GM19238 (cell line): ENCODE measurements around the gene MARK1.

Source experiments
- DNase-seq: peaks from one replicate; pipeline ENCODE4 v3.0.0; 2011; ENCODE audit warnings: low spot score; ENCODE audit not compliant: insufficient read length

The MARK1 gene

DNA sequence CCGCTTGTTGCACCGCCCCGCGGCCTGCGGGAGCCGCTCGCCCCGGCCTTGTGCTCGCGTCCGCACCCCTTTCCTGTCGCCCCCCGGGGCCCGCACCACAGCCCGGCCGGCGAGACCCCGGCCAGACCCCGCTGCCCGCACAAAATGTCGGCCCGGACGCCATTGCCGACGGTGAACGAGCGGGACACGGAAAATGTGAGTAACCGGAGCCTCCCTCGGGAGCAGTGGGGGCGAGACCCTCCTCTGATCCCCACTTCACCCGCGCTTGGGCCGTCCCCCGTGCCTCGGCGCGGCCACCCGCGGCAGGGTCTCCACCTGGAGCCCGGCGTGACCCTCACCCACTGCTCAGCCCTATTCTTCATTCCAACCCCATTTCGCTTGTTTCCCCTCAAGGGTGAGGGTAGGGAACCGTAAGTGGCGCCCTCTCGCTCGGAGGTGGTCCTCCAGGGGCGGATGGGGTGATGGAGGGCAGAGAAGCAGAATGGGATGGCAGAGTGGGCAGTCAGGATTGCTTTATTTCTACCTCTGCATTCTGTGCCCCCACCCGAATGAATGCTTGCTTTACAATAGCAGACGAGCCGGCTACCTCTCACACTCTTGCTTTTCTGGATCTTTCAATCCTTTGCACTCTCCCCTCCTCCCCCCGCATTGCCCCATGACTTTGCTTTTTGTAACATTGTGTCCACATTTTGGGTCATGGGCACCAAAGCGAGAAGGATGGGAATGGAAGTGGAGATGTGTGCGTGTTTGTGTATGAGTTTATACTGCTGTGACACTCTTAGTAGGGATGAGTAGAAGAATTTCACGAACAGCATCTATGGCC, 954 bp downstream of the MARK1 start:
- DNase-seq = no peak

DNA sequence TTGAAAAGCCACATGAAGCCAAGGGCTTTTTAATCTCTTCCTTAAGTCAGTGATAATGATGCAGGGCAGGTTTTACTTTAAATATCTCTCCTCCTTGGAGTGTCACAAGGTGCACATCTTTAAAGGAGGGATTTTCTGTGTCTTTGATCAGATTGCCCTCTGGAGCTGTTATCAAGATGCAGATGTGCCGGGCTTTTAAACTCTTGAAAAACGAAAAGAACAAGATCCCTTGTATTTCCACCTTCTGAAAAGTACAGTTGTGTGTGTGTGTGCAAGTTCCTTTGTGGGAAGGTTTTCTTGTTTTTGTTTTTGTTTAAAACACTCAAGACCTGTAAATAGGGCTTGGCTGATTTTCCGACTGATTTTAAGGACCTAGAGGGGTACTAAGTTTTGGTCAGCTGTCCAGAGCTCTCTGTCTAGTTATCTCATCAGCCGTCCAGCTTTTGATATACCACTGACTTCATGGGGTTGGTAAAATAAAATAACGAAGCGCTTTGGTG, 1.6 kb downstream of the MARK1 start:
- DNase-seq = no peak

GRCh38 chr1:220533504-220534109, 5.7 kb downstream of the MARK1 start:
- no peak for DNase-seq

DNA sequence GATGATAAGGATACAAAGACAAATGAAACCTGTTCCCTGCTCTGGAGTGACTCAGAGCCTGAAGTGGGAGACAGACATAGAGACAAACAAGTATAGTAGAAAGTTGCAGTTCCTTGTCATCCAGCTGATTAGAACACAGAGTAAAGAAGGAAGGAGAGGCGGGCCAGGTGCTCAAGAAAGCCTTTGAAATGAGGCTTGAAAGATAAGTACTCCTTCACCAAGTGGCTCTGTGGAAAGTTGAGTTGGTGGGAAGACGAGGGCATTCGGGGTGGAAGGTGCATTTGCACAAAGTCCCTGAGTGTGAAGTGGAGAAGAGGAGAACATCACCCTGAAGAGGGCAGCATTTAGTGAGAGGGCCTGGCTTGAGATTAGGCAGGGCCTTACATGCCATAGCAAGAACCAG, 17.0 kb downstream of the MARK1 start:
- DNase-seq = no peak

GRCh38 chr1:220550811-220551399, 23.0 kb downstream of the MARK1 start:
- DNase-seq = no peak

DNA sequence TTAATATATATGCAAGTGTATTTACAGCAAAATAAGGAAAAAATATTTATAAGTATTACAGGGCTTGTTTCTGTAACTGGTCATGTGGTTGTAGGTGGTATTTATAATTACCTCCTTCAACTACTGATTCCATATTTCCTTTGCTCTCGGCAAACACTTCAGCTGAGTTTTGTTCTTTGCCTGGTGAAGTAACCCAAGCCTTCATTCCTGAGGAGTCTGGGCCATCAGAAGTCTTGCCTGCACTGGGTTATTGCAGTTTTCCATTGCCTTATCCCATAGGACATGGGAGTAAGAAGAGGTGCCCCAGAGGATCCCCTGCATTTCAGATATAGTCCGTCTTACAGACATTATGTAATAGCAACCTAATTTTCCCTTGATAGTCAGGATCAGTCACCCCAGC, 23.8 kb downstream of the MARK1 start:
- DNase-seq = no peak

GRCh38 chr1:220552672-220553260, 24.8 kb downstream of the MARK1 start:
- DNase-seq = no peak

DNA sequence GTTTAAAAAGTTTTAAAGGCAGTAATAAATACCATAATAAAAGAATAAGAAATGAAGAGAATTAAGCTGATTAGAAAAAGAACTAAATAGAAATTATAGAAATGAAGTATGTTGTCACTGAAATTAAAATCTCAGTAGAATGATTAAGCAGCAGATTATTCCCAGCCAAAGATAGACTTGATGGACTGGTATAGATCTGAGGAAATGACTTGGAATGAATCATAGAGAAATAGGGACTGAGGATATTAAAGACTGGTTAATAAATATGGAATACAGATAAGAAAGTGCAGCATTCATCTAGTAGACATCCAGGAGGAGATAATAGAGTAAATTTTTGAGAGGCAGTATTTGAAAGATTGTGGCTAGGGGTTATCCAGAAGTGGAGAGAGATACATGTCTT, 28.7 kb downstream of the MARK1 start:
- DNase-seq = no peak

DNA sequence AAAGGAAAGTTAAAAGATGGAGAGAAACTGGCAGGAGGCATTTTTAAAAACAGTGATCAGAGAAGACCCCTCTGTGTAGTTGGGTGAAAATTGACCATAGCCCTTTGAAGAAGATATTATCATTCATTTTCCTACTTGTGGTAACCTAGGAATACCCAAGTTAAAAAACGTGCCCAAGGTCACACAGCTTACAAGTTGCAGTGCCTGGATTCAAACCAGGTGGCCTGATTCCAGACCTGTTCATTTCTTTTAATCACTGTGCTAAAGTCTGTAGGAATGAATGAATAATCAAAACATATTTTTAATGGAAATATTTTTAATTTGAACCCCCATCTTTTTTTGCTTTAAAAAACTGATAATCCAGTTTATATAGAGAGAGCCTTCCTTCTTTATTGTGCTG, 35.6 kb downstream of the MARK1 start:
- no peak for DNase-seq

GRCh38 chr1:220564216-220564615, 36.3 kb downstream of the MARK1 start:
- DNase-seq = no peak

DNA sequence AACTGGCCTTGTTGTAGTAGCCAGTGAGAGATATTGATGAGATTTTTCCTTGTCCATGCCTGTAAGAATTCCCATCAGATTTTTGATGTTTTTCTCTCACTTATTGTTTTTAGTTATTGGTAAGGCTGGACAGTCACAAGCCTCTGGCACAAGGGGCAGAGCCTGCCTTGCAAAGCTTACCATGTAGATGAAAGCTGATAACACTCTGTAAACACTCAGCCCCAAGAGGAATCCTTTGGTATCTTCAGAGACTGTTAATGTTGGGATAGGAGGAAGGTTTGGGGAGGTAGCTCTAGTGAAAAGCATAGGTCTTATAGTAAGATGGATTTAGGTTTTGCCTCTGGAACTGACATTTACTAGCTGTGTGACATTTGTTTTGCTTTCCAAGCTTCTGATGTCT, 37.7 kb downstream of the MARK1 start:
- DNase-seq = no peak

GRCh38 chr1:220566869-220567268, 38.9 kb downstream of the MARK1 start:
- DNase-seq = no peak

DNA sequence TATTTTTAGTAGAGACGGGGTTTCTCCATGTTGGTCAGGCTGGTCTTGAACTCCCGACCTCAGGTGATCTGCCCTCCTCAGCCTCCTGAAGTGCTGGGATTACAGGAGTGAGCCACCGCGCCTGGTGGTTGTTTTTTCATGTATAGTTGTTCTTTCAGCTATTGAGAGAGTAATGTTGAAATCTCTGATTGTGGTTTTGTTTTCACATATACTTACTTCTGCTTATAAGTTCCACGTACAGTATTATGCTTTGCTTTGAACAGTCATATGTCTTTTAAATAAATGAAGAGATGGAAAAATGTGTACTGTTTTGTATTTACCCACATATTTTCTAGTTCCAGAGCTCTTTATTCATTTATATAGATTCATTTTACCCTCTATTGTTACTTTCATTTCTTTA, 44.5 kb downstream of the MARK1 start:
- DNase-seq = no peak

- DNase-seq = no peak
Measured at GRCh38 chr1:220573836-220574235, 45.9 kb downstream of the MARK1 start.

DNA sequence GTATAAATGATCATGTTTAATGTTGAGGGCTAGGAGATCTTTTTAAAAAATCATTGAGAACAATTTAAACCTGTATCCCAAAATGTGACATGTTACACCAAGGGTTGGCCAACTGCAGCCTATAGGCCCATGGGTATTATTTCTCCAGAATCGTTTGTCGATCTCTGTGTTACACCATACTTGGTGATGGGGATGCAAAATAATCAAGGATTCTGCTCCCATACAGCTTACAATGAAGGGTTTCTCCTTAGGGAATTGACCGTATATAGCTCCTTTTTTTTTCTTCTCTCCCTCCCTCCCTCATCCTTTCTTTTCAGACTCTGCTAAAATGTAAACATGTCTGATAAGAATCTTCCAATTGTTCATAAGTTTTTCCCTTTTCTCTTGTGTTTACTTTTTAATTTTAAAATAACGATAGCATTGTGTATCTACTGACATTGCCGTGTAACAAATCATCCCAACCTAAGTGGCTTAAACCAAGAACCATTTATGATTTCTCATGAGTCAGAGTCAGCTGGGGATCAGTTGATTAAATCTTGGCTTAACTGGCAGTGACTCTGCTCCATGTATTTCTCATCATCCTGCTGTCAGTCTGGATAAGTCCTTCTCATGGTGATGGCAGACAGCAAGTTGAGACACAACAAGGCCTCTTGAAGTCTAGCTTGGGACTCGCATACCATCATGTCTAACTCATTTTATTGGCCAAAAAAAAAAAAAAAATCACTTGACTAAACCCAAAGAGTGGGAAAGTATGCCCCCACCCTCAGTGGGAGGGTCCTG, 48.0 kb downstream of the MARK1 start:
- no peak for DNase-seq

DNA sequence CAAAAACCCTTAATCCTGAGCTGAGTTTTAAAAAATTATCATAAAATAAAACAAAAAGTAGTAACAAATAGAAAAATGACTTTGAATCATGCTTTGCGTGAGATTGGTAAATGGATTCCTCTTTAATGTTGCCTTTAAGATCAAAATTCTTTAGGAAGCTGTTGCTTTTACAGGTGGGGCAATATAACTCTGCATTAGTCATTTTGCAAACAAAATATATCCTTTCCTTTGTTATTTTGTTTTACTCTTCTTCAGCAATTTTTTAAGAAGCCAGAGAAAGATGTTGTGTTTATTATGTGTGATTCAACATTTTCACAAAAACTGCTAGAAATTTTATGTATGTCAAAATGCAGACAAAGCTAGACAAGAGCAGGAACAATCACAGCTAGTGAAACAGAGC, 50.0 kb downstream of the MARK1 start:
- DNase-seq = no peak

- DNase-seq = no peak
Measured at GRCh38 chr1:220579317-220579716, 51.4 kb downstream of the MARK1 start.

DNA sequence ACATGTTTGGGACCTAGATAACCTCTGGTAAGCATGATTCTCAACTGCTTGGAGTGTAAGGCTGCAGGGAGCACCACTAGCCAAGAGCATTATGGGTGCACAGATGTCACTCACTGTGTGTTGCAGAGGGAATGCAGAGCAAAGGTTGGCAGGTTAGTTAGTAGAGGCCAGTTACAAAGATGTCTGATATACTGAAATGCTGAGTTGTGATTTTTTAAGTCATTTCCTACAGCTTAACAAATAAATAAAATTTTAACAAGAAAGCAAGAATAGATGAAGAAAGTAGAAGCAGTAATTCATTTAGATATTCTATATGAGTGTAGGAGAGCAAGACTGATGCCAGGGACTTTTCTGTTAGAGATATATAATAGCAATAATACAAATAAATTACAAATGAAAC, 64.8 kb downstream of the MARK1 start:
- no peak for DNase-seq

GRCh38 chr1:220594356-220594755, 66.4 kb downstream of the MARK1 start:
- no peak for DNase-seq

DNA sequence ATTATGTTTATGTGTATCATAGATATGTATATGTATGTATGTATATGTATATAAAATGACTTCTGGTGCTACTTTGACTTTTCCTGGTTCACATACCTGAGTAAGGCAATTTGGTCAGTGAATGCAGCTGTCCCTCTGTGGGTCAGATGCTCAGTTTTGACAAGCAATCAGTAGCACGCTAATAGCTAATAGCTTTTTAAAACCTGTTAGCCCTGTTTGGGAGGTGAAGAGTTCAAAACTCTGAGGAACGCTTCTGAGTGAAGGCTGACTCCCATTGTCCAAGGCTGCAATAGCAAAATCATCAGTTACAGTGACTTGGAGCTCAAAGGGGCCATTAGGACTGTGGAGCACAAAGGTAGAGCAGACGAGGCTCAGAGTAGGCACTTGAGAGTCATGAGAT, 67.2 kb downstream of the MARK1 start:
- DNase-seq = no peak

DNA sequence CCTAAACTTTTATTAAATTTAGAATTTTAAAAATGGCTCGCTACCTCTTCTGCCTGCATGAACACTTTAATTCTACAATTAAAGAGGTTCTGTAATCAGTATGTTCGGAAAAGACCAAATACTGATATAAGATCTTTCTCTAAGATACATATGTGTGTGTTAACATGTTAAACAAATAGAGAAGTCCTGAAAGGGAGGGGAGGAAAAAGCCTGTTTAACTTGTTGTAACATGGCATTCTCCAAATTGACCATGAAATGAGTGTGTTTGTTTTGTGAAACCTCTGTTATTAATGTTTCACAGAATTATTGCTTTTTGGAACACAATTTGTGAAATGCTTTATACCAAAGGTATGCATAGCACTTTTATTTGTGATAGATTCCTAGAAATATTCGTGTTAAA, 77.0 kb downstream of the MARK1 start:
- DNase-seq = no peak
